Measurements from ENCODE around the gene PDE10A.
"Not testable (repeated sequence)": the region's sequence is repeated elsewhere in the genome, so short reads cannot be mapped to it uniquely, and the experiment has no call there.

PDE10A gene

GRCh38 chr6:165615636-165616035, 47.4 kb downstream of the PDE10A start:
- peaks cover 4% of the 10 kb centered on the region for H3K4me1 ChIP-seq (ENCODE audit: control insufficient read depth, insufficient read depth, low read length)
- H3K36me3 ChIP-seq (ENCODE audit: control insufficient read depth, insufficient read depth, low read length): no peaks in the 10 kb centered on the region
- no peaks in the 10 kb centered on the region for H3K27me3 ChIP-seq (ENCODE audit: control insufficient read depth, insufficient read depth, low read length)
- no peak overlapping the region for H3K9ac ChIP-seq (ENCODE audit: low read depth, low read length)
- H3K9me3 ChIP-seq (ENCODE audit: control insufficient read depth, insufficient read depth, low read length): no peaks in the 10 kb centered on the region
- no peak overlapping the region for H3K4me3 ChIP-seq (ENCODE audit: low read depth, low read length)

- H3K4me3 ChIP-seq (ENCODE audit: low read depth, low read length): no peak overlapping the region
- peaks cover 4% of the 10 kb centered on the region for H3K4me1 ChIP-seq (ENCODE audit: control insufficient read depth, insufficient read depth, low read length)
- no peaks in the 10 kb centered on the region for H3K27me3 ChIP-seq (ENCODE audit: control insufficient read depth, insufficient read depth, low read length)
- no peaks in the 10 kb centered on the region for H3K36me3 ChIP-seq (ENCODE audit: control insufficient read depth, insufficient read depth, low read length)
- H3K9ac ChIP-seq (ENCODE audit: low read depth, low read length): no peak overlapping the region
- H3K9me3 ChIP-seq (ENCODE audit: control insufficient read depth, insufficient read depth, low read length): no peaks in the 10 kb centered on the region
Measured at GRCh38 chr6:165611294-165611693, 51.7 kb downstream of the PDE10A start.

GRCh38 chr6:165608577-165608976, 54.5 kb downstream of the PDE10A start:
- not testable (repeated sequence) for H3K36me3 ChIP-seq (ENCODE audit: control insufficient read depth, insufficient read depth, low read length); H3K4me1 ChIP-seq (ENCODE audit: control insufficient read depth, insufficient read depth, low read length); H3K9me3 ChIP-seq (ENCODE audit: control insufficient read depth, insufficient read depth, low read length); H3K4me3 ChIP-seq (ENCODE audit: low read depth, low read length); H3K9ac ChIP-seq (ENCODE audit: low read depth, low read length); H3K27me3 ChIP-seq (ENCODE audit: control insufficient read depth, insufficient read depth, low read length)

GRCh38 chr6:165606740-165607008, 56.4 kb downstream of the PDE10A start:
- Histone ChIP-seq H3K36me3 (ENCODE audit: control insufficient read depth, insufficient read depth, low read length) (no peaks in the 10 kb centered on the region), H3K4me3 (ENCODE audit: low read depth, low read length) (no peak overlapping the region), H3K4me1 (ENCODE audit: control insufficient read depth, insufficient read depth, low read length) (no peaks in the 10 kb centered on the region), H3K9me3 (ENCODE audit: control insufficient read depth, insufficient read depth, low read length) (no peaks in the 10 kb centered on the region), H3K9ac (ENCODE audit: low read depth, low read length) (no peak overlapping the region), H3K27me3 (ENCODE audit: control insufficient read depth, insufficient read depth, low read length) (no peaks in the 10 kb centered on the region)

GRCh38 chr6:165605901-165606739, 56.9 kb downstream of the PDE10A start:
- no peaks in the 10 kb centered on the region for H3K27me3 ChIP-seq (ENCODE audit: control insufficient read depth, insufficient read depth, low read length)
- H3K36me3 ChIP-seq (ENCODE audit: control insufficient read depth, insufficient read depth, low read length): no peaks in the 10 kb centered on the region
- H3K9me3 ChIP-seq (ENCODE audit: control insufficient read depth, insufficient read depth, low read length): no peaks in the 10 kb centered on the region
- no peak overlapping the region for H3K9ac ChIP-seq (ENCODE audit: low read depth, low read length)
- no peak overlapping the region for H3K4me3 ChIP-seq (ENCODE audit: low read depth, low read length)
- no peaks in the 10 kb centered on the region for H3K4me1 ChIP-seq (ENCODE audit: control insufficient read depth, insufficient read depth, low read length)

GRCh38 chr6:165605182-165605875, 57.7 kb downstream of the PDE10A start:
- Histone ChIP-seq H3K4me3 (ENCODE audit: low read depth, low read length) (no peak overlapping the region), H3K27me3 (ENCODE audit: control insufficient read depth, insufficient read depth, low read length) (no peaks in the 10 kb centered on the region), H3K9ac (ENCODE audit: low read depth, low read length) (no peak overlapping the region), H3K4me1 (ENCODE audit: control insufficient read depth, insufficient read depth, low read length) (no peaks in the 10 kb centered on the region), H3K36me3 (ENCODE audit: control insufficient read depth, insufficient read depth, low read length) (no peaks in the 10 kb centered on the region), H3K9me3 (ENCODE audit: control insufficient read depth, insufficient read depth, low read length) (no peaks in the 10 kb centered on the region)

GRCh38 chr6:165602291-165602690, 60.8 kb downstream of the PDE10A start:
- H3K9ac ChIP-seq (ENCODE audit: low read depth, low read length): no peak overlapping the region
- no peaks in the 10 kb centered on the region for H3K36me3 ChIP-seq (ENCODE audit: control insufficient read depth, insufficient read depth, low read length)
- no peaks in the 10 kb centered on the region for H3K9me3 ChIP-seq (ENCODE audit: control insufficient read depth, insufficient read depth, low read length)
- H3K4me1 ChIP-seq (ENCODE audit: control insufficient read depth, insufficient read depth, low read length): peaks cover 7% of the 10 kb centered on the region
- no peaks in the 10 kb centered on the region for H3K27me3 ChIP-seq (ENCODE audit: control insufficient read depth, insufficient read depth, low read length)
- no peak overlapping the region for H3K4me3 ChIP-seq (ENCODE audit: low read depth, low read length)

- Histone ChIP-seq H3K9ac (ENCODE audit: low read depth, low read length) (no peak overlapping the region), H3K9me3 (ENCODE audit: control insufficient read depth, insufficient read depth, low read length) (no peaks in the 10 kb centered on the region), H3K4me1 (ENCODE audit: control insufficient read depth, insufficient read depth, low read length) (peaks cover 7% of the 10 kb centered on the region), H3K27me3 (ENCODE audit: control insufficient read depth, insufficient read depth, low read length) (no peaks in the 10 kb centered on the region), H3K36me3 (ENCODE audit: control insufficient read depth, insufficient read depth, low read length) (no peaks in the 10 kb centered on the region), H3K4me3 (ENCODE audit: low read depth, low read length) (no peak overlapping the region)
Measured at GRCh38 chr6:165600606-165601005, 62.4 kb downstream of the PDE10A start.

GRCh38 chr6:165599596-165600487, 63.2 kb downstream of the PDE10A start:
- no peak overlapping the region for H3K9ac ChIP-seq (ENCODE audit: low read depth, low read length)
- H3K4me1 ChIP-seq (ENCODE audit: control insufficient read depth, insufficient read depth, low read length): peaks cover 7% of the 10 kb centered on the region

GRCh38 chr6:165599121-165599520, 63.9 kb downstream of the PDE10A start:
- H3K9ac ChIP-seq (ENCODE audit: low read depth, low read length): no peak overlapping the region
- H3K27me3 ChIP-seq (ENCODE audit: control insufficient read depth, insufficient read depth, low read length): no peaks in the 10 kb centered on the region
- H3K36me3 ChIP-seq (ENCODE audit: control insufficient read depth, insufficient read depth, low read length): no peaks in the 10 kb centered on the region
- no peak overlapping the region for H3K4me3 ChIP-seq (ENCODE audit: low read depth, low read length)
- H3K9me3 ChIP-seq (ENCODE audit: control insufficient read depth, insufficient read depth, low read length): no peaks in the 10 kb centered on the region
- peaks cover 7% of the 10 kb centered on the region for H3K4me1 ChIP-seq (ENCODE audit: control insufficient read depth, insufficient read depth, low read length)

More at GRCh38 chr6:165599596-165600487, 63.2 kb downstream of the PDE10A start:
- no peaks in the 10 kb centered on the region for H3K36me3 ChIP-seq (ENCODE audit: control insufficient read depth, insufficient read depth, low read length)
- no peaks in the 10 kb centered on the region for H3K9me3 ChIP-seq (ENCODE audit: control insufficient read depth, insufficient read depth, low read length)
- no peaks in the 10 kb centered on the region for H3K27me3 ChIP-seq (ENCODE audit: control insufficient read depth, insufficient read depth, low read length)
- no peak overlapping the region for H3K4me3 ChIP-seq (ENCODE audit: low read depth, low read length)

GRCh38 chr6:165597821-165598220, 65.2 kb downstream of the PDE10A start:
- H3K4me3 ChIP-seq (ENCODE audit: low read depth, low read length): no peak overlapping the region
- no peaks in the 10 kb centered on the region for H3K36me3 ChIP-seq (ENCODE audit: control insufficient read depth, insufficient read depth, low read length)
- H3K9me3 ChIP-seq (ENCODE audit: control insufficient read depth, insufficient read depth, low read length): no peaks in the 10 kb centered on the region
- H3K27me3 ChIP-seq (ENCODE audit: control insufficient read depth, insufficient read depth, low read length): no peaks in the 10 kb centered on the region
- H3K4me1 ChIP-seq (ENCODE audit: control insufficient read depth, insufficient read depth, low read length): peaks cover 7% of the 10 kb centered on the region
- no peak overlapping the region for H3K9ac ChIP-seq (ENCODE audit: low read depth, low read length)

All from iPS-15b (cell line).